Endothelial cell of umbilical vein (primary cell): ENCODE measurements around the gene DCP2. TPM values are rescaled to one million over a fixed set of nuclear protein-coding genes. Genes with fewer than 3 reads are reported as not detected.
A peak's percentile ranks its signal among the peaks of the same experiment; 100 is the strongest.

Experiments
- BruUV-seq: library from RNA; stranded (reverse); fragments of 400-500 nt; replicated peaks from 2 replicates; lab custom pipeline; 2021; lab: Mats Ljungman, UMichigan
- CTCF ChIA-PET: fragments of 300-600, 350-600 bp; sonication (Branson Sonifier 250); formaldehyde crosslinking; loops from one replicate; lab custom pipeline; 2021; ENCODE audit warnings: antibody characterized with exemption, inconsistent platforms; lab: Charles Lee
- POLR2A ChIA-PET: fragments of 300-600, 350-600 bp; sonication (Branson Sonifier 250); formaldehyde crosslinking; loops from one replicate; lab custom pipeline; 2021; ENCODE audit warnings: antibody characterized with exemption, inconsistent platforms; lab: Charles Lee
- DNase-seq: peaks from one replicate; pipeline ENCODE4 v3.0.0-alpha.2; 2011; ENCODE audit warnings: low read depth, low spot score
- FAIRE-seq: peaks from 2 replicates; lab custom pipeline; 2011; peaks lifted over from hg19 to GRCh38; lab: Jason Lieb, UNC
- H2AFZ ChIP-seq: 2 replicates; pipeline ENCODE4 v1.6.0; 2012; ENCODE audit warnings: low read depth, low read length, control low read depth, inconsistent platforms
- H3K27ac ChIP-seq: 2 replicates; pipeline ENCODE4 v1.5.1; 2011; ENCODE audit warnings: low read depth, mild to moderate bottlenecking, control low read depth, low read length, moderate library complexity; ENCODE audit not compliant: insufficient read depth
- H3K27me3 ChIP-seq, 2 experiments: 2 replicates each; pipeline versions ENCODE4 v1.6.0 to v1.6.1; 2011; ENCODE audit warnings: low read length in 2 of 2, mixed read lengths in 1 of 2; ENCODE audit not compliant: control insufficient read depth in 2 of 2, insufficient read depth in 2 of 2
- H3K36me3 ChIP-seq, 2 experiments: 2 replicates in 1 of 2; 3 replicates in 1 of 2; pipeline ENCODE4 v1.5.1; 2011; ENCODE audit warnings: low read length in 2 of 2, mild to moderate bottlenecking in 1 of 2, moderate library complexity in 1 of 2; ENCODE audit not compliant: control insufficient read depth in 2 of 2, insufficient read depth in 2 of 2; ENCODE audit errors: extremely low read depth in 1 of 2
- H3K4me1 ChIP-seq: 3 replicates; pipeline ENCODE4 v1.5.1; 2011; ENCODE audit warnings: mild to moderate bottlenecking, low read length; ENCODE audit not compliant: control insufficient read depth, insufficient read depth; ENCODE audit errors: extremely low read depth
- H3K4me2 ChIP-seq: 2 replicates; pipeline ENCODE4 v1.6.1; 2011; ENCODE audit warnings: low read length, control low read depth, mixed read lengths; ENCODE audit not compliant: insufficient read depth
- H3K4me3 ChIP-seq, 3 experiments: fragments of 200-600 bp in 1 of 3; sonication (generic), shearing (Covaris generic) in 1 of 3; replicated peaks in 1 of 3; 2 replicates each; pipeline ENCODE4 v1.5.1; 2011 to 2016; ENCODE audit warnings: control low read depth in 3 of 3, low read length in 3 of 3, mild to moderate bottlenecking in 2 of 3, inconsistent platforms in 1 of 3, low read depth in 1 of 3, moderate library complexity in 1 of 3; ENCODE audit not compliant: insufficient read depth in 1 of 3
- H3K79me2 ChIP-seq: 2 replicates; pipeline ENCODE4 v1.6.0; 2012; ENCODE audit warnings: low read length, inconsistent platforms; ENCODE audit not compliant: control insufficient read depth, insufficient read depth
- H3K9ac ChIP-seq: replicated peaks from 2 replicates; pipeline ENCODE3; 2011; ENCODE audit warnings: low read length, control low read depth; ENCODE audit not compliant: insufficient read depth; ENCODE audit errors: extremely low read depth
- H3K9me1 ChIP-seq: replicated peaks from 3 replicates; pipeline ENCODE4 v1.6.0; 2011; ENCODE audit warnings: mild to moderate bottlenecking, low read length; ENCODE audit not compliant: control insufficient read depth, insufficient read depth; ENCODE audit errors: extremely low read depth
- H3K9me3 ChIP-seq: replicated peaks from 2 replicates; pipeline ENCODE4 v1.5.1; 2012; ENCODE audit warnings: low read length, inconsistent platforms; ENCODE audit not compliant: control insufficient read depth, insufficient read depth
- H4K20me1 ChIP-seq: replicated peaks from 2 replicates; pipeline ENCODE3; 2011; ENCODE audit warnings: mild to moderate bottlenecking, low read length; ENCODE audit not compliant: control insufficient read depth, insufficient read depth; ENCODE audit errors: extremely low read depth
- CTCF ChIP-seq, 2 donors: IDR thresholded peaks; 1 replicate in 1 of 2; 2 replicates in 1 of 2; pipeline ENCODE4 v1.5.1; 2011; ENCODE audit warnings: low read length in 2 of 2, mild to moderate bottlenecking in 2 of 2, moderate library complexity in 2 of 2, control low read depth in 1 of 2, inconsistent platforms in 1 of 2, low read depth in 1 of 2; ENCODE audit not compliant: insufficient read depth in 1 of 2; ENCODE audit errors: extremely low read depth in 1 of 2
- EZH2 ChIP-seq: IDR thresholded peaks from 2 replicates; pipeline ENCODE4 v1.6.1; 2012; ENCODE audit warnings: borderline replicate concordance, low read depth, mild to moderate bottlenecking, moderate library complexity, low read length, inconsistent platforms; ENCODE audit not compliant: severe bottlenecking
- FOS ChIP-seq: IDR thresholded peaks from 2 replicates; pipeline ENCODE4 v1.6.1; 2011; ENCODE audit warnings: mild to moderate bottlenecking, low read length, moderate library complexity, borderline replicate concordance; ENCODE audit not compliant: insufficient read depth
- GATA2 ChIP-seq: IDR thresholded peaks from 2 replicates; pipeline ENCODE4 v1.7.0; 2011; ENCODE audit warnings: low read depth, mild to moderate bottlenecking, moderate library complexity, mixed read lengths, low read length; ENCODE audit not compliant: insufficient read length, insufficient read depth
- JUN ChIP-seq: IDR thresholded peaks from 2 replicates; pipeline ENCODE4 v1.6.1; 2011; ENCODE audit warnings: borderline replicate concordance, low read depth; ENCODE audit not compliant: insufficient read length, insufficient read depth
- MAX ChIP-seq: IDR thresholded peaks from 2 replicates; pipeline ENCODE4 v1.6.1; 2011; ENCODE audit not compliant: insufficient read depth, insufficient read length
- MYC ChIP-seq: IDR thresholded peaks from one replicate; pipeline ENCODE4 v1.6.1; 2011; ENCODE audit warnings: mild to moderate bottlenecking, low read depth, low read length
- POLR2A ChIP-seq: IDR thresholded peaks from 2 replicates; pipeline ENCODE4 v1.6.1; 2012; ENCODE audit warnings: low read depth, mild to moderate bottlenecking, control low read depth, low read length
- POLR2AphosphoS5 ChIP-seq: IDR thresholded peaks from 2 replicates; pipeline ENCODE4 v1.6.1; 2012; ENCODE audit warnings: low read depth, mild to moderate bottlenecking, control low read depth, low read length, moderate library complexity; ENCODE audit not compliant: insufficient read depth
- dilution Hi-C: fragments of 300-500 bp; cut with MboI; formaldehyde crosslinking; loops from one replicate; pipeline ENCODE4 v1.15.0; 2019; ENCODE audit warnings: low sequenced_read_pairs; ENCODE audit not compliant: extremely low pct_ligation_motif_present
- intact Hi-C: fragments of 100-400 bp; cut with micrococcal nuclease; formaldehyde crosslinking; loops from one replicate; pipeline ENCODE4 v1.10.0; 2022
- polyA plus RNA-seq, 4 experiments: library from polyadenylated mRNA; depleted of rRNA in 3 of 4; stranded (reverse) in 3 of 4; unstranded in 1 of 4; fragments of >200 nt; gene quantifications; 2 replicates each; pipeline versions ENCODE4 v1.2.1 to v1.2.3, GENCODE V29; 2011 to 2012; ENCODE audit warnings: missing spikeins in 1 of 4
- total RNA-seq: library from RNA; stranded (reverse); gene quantifications from 2 replicates; pipeline ENCODE4 v1.2.3, GENCODE V29; 2021

The DCP2 gene
- total and polyA plus RNA-seq, 2 donors (not counting 3 experiments of a cell fraction or from before 2014, with no cell fraction given) = 11.3 to 60.0 TPM

- H3K4me1 ChIP-seq = peaks cover 16% of the 10 kb centered on the region
- CTCF ChIA-PET = interaction anchor here (0.7 to 2.4 kb wide), 21 partner anchors 9 to 553 kb away, joined by 3 to 17 read pairs (median 4); no protein-coding TSS in a partner anchor
- no peaks in the 10 kb centered on the region for H3K9me1 ChIP-seq
- H3K36me3 ChIP-seq = peaks cover 8% of the 10 kb centered on the region in 2 experiments
- dilution Hi-C loops = no loop called here
- peak overlapping the region; percentile 69 for H3K9ac ChIP-seq
- no peaks in the 10 kb centered on the region for H3K9me3 ChIP-seq
- H3K4me2 ChIP-seq = peak overlapping the region; percentile 53
- intact Hi-C loops = loop anchor here (1.0 to 2.0 kb wide), 2 partner anchors 8 to 235 kb away; no protein-coding TSS in a partner anchor
- FAIRE-seq (peak; percentile 79), DNase-seq (peak; percentile 87)
- no TSS peak for BruUV-seq
- peak overlapping the region; percentile 58 for H2AFZ ChIP-seq
- no peak overlapping the region for H3K4me3 ChIP-seq
- H3K79me2 ChIP-seq = no peaks in the 10 kb centered on the region
- no peaks in the 10 kb centered on the region for H4K20me1 ChIP-seq
- POLR2A ChIA-PET = interaction anchor here (0.6 to 1.3 kb wide), 5 partner anchors 9 to 720 kb away, joined by 3 to 4 read pairs (median 4); no protein-coding TSS in a partner anchor
- peak overlapping the region; percentile 81 for H3K27ac ChIP-seq
- TF ChIP-seq GATA2 (peak; percentile 13), JUN (peak; percentile 22), FOS (no peak)
- no peaks in the 10 kb centered on the region for H3K27me3 ChIP-seq
Observed at GRCh38 chr5:113059232-113060040, 82.8 kb downstream of the DCP2 start.

GRCh38 chr5:113060408-113061025 is 83.9 kb downstream of the DCP2 start:
- Histone ChIP-seq H3K9me3 (no peaks in the 10 kb centered on the region), H3K4me3 (no peak overlapping the region), H3K27me3 (no peaks in the 10 kb centered on the region), H3K79me2 (no peaks in the 10 kb centered on the region), H3K4me2 (no peak overlapping the region), H3K27ac (no peak overlapping the region), H3K36me3 (peaks cover 8% of the 10 kb centered on the region in 2 experiments), H3K9ac (no peak overlapping the region), H2AFZ (no peak overlapping the region), H3K4me1 (peaks cover 16% of the 10 kb centered on the region), H4K20me1 (no peaks in the 10 kb centered on the region), H3K9me1 (no peaks in the 10 kb centered on the region)
- no peak for DNase-seq
- BruUV-seq = no TSS peak
- dilution Hi-C loops = no loop called here
- FAIRE-seq = peak; percentile 62
- ChIA-PET CTCF (interaction anchor here (1.3 to 2.4 kb wide), 3 partner anchors 9 to 64 kb away, joined by 3 to 17 read pairs (median 15); no protein-coding TSS in a partner anchor), POLR2A (no interaction called here)
- intact Hi-C loops = no loop called here
- TF ChIP-seq POLR2A (no peak), POLR2AphosphoS5 (no peak), GATA2 (no peak), MAX (no peak), CTCF (IDR thresholded peaks at IDR 0.05; ENCODE audit: extremely low read depth in 1 of 2, insufficient read depth in 1 of 2, low read depth in 1 of 2, low read length in 2 of 2) (no peak), FOS (no peak), EZH2 (no peak), MYC (no peak), JUN (no peak)
